Measurements from ENCODE around the gene IGFL3.
"Not testable (repeated sequence)": the region's sequence is repeated elsewhere in the genome, so short reads cannot be mapped to it uniquely, and the experiment has no call there.

The IGFL3 gene

DNA sequence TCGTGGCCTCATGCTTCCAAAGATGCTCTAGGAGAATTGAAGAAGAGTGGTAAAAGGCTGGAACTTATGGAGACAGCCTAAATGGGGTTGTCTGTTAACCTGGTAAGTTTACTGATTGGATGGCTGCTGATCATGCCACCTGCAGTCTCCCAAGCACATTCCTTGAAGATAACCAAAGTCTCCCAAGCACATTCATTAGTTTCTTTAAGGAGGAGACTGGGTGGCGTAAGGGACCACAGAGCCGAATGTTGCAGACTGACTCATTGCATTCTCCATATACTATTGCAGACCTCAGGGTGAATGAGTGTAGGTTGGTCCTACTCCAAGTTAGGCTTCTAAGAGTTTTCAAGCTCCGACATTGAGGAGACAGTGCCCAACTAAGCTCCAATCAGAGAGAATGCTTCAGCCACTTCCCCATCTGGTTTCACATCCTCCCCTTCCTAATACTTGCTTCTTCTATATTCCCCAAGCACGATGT lies at the start of gene IGFL3:
Gene IGFL3, minus strand, starts transcription at position 51 of the 478 bp plus-strand sequence. Its CDS starts 39 bp downstream, at position 12.
- DNase-seq (ENCODE audit: low read depth in 2 of 3, low spot score in 2 of 3): no peak

DNA sequence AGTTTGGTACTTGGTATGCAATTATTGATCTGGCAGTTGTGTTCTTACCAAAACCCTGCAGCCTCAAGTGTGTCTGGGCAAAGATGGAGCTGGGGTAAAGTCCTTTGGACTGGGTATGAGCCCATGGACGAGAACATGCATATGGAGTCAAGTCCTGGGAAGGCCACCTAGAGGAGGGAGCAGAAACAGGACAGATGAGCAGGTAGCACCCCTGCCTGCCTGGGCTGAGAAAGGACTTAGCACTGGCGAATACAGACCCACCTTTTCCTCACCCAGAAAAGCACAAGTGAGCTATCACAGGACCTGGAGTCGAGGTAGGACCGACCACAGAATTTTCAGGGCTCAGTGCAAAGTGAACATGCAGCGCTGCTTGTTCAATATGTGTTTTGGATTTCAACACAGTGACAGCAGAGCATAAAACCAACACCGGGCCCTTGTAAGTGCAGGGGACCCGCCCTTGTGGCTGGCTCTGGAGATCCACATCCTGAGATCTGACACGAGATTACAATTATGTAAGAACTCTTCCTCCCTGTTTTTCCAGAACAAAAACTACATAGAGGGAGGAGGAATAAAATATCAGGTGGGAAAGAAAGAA lies 49.5 kb upstream of the IGFL3 start:
- DNase-seq (ENCODE audit: low read depth in 2 of 3, low spot score in 2 of 3): no peak

DNA sequence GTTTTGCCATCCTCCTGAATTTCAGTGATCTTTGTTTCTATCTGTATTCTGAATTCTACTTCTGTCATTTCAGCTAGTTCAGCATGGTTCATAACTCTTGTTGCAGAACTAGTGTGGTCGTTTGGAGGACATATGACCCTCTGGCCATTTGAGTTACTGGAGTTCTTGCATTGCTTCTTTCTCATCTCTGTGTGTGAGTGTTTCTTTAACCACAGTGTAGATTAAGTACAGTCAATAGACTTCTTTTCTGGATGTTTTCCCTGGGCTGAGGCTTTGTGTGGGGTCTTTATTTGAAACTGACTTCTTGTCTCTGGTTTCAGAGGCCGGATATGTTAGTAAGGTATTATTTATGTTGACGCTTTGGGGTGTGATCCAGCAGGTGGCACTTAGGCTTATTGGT lies 38.2 kb upstream of the IGFL3 start:
- no peak for DNase-seq (ENCODE audit: low read depth in 2 of 3, low spot score in 2 of 3)

DNA sequence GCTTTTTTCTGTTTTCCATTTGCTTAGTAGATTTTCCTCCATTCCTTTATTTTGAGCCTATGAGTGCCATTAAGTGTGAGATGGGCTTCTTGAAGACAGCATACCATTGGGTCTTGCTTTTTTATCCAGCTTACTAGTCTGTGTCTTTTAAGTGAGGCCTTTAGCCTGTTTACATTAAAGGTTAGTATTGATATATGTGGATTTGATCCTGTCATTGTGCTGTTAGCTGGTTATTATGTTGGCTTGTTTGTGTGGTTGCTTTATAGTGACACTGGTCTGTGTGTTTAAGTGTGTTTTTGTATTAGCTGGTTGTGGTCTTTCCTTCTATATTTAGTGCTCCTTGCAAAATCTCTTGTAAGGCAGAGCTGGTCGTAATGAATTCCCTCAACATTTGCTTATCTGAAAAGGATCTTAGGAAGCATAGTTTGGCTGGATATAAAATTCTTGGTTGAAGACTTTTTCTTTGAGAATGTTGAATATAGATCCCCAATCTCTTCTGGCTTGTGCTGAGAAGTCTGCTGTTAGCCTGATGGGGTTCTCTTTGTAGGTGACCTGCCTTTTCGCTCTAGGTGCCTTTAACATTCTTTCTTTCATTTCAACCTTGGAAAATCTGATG lies 37.3 kb upstream of the IGFL3 start:
- not testable (repeated sequence) for DNase-seq (ENCODE audit: low read depth in 2 of 3, low spot score in 2 of 3)

DNA sequence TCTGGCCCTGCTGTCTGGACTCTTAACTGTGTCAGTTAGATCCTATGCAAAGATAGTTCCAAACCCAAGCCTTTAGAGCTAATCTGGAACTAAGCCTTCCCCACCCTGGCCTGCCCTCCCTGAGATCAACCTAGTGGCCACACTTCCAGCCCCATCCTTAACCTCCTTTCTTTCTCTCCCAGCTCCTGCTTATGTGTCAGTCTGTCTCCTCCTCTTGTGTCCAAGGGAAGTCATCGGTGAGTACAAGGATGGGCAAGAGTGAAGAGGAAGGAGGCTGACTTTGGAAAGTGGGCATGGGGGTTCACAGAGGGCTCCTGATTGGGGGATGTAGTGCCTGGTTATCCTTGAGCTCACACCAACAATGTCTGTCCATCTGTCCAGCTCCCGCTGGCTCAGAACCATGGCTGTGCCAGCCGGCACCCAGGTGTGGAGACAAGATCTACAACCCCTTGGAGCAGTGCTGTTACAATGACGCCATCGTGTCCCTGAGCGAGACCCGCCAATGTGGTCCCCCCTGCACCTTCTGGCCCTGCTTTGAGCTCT lies 35.8 kb upstream of the IGFL3 start:
- no peak for DNase-seq (ENCODE audit: low read depth in 2 of 3, low spot score in 2 of 3)

DNA sequence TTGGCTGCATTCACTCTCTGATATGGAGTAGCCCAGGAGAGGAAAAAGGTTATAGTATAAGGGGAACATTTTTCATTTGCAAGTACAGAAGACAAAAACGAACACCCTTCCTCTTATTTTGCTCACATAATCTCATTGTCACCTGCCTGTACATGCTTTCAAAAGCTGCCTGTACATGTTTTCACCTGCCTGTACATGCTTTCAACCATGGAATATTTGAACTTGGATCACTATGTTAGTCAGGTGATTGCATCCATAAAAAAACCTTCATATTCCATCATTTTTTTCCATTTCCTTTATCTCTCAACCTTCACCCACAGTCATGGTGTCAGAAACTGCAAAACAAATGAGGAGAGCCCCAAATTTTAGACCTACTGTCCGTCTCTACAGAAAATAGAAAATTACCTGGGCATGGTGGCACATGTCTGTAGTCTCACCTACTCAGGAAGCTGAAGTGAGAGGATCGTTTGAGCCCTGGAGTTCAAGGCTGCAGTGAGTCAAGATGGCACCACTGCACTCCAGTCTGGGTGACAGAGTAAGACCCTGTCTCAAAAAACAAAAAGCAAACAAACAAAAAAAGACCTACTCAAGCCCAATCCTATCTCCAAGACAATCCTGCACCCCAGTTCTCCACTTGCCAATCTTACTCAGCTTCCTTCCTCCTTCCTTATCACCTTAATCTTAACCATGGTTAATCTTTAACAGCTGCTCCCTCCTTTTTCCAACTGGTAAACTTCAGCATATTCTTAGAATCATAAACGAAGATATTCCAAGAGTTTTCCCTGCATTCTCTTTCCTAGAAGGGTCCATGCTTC lies 35.1 kb upstream of the IGFL3 start:
- no peak for DNase-seq (ENCODE audit: low read depth in 2 of 3, low spot score in 2 of 3)

DNA sequence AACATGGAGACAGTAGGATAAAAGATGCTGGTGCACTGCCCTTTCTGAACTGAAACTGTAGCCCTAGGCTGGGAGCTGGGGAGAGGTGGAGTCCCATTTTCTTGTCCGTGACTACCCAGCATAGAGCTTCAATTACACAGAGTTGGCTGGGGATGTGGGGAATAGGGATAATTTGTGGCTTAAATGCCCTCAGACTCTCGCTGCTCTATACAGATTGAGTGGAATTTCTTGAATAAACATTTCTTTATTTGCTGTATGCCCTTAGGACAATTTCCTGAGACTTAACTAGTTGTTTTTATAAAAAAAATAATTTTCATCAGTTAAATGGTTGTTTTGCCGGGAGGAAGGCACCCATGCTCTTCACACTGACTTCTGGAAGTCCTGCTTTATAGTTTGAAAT lies 30.7 kb upstream of the IGFL3 start:
- no peak for DNase-seq (ENCODE audit: low read depth in 2 of 3, low spot score in 2 of 3)

DNA sequence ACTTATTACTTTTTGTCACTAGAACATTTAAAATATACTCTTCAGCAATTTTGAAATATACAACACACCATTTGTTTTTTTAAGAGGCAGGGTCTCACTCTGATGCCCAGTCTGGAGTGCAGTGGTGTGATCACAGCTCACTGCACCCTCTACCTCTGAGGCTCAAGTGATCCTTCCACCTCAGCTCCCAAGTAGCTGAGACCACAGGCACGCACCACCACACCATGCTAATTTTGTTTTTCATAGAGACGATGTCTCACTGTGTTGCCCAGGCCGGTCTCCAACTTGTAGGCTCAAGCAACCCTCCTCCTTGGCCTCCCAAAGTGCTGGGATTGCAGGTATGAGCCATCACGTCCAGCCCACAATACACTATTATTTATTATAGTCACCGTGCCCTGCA lies 26.1 kb upstream of the IGFL3 start:
- no peak for DNase-seq (ENCODE audit: low read depth in 2 of 3, low spot score in 2 of 3)

DNA sequence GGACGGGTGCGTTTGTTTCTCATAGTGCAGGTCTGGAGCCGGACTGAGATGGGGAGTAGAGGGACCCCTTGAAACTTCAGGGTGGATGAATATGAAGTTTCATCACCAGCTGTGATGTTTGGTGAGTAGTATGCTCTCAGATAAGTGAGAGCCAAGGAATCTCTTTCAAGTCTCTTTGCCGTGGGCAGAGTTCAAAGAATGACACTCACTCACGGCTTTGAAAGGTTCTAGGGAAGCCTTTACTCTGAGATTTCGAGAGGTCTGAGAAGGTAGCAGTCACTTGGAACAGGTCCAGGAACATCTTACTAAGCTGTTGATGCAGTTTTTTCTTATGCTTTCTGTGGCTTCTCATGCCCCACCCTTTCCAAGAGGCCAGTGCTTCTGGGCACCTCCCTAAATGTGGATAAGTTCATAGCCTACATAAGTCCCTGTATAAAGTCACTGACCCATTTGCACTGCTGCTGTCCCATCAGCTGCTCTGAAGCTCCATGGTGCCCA lies 23.4 kb upstream of the IGFL3 start, which contains the start of gene IGFL2:
Gene IGFL2, plus strand, starts transcription at position 448 of the 498 bp plus-strand sequence. Its CDS starts 41 bp downstream, at position 489.
- no peak for DNase-seq (ENCODE audit: low read depth in 2 of 3, low spot score in 2 of 3)

DNA sequence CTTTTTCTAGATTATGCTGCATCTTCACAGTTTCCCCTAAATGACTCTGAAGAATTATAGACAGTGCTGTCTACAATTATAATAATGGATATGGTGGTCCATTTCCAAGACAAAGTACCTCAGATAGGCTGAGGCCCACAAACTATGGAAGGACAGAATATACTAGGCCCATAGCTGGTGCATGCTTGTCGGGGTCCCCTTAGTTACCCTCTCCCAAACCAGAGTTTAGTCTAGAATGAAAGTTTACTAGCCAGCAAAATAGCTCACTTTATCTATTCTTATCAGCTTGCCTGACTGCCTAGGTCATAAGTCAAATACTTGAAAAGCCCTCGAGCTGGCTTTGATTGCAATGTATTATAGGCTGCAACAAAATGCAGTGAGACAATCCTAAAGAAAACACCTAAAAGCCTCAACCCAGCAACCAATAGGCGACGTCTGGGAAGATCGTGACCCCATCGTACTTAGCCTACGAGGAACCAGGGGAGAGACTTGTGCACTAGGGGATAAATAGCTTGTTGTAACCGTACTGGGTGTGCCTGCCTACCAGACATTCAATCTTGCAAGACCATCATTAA lies 22.8 kb upstream of the IGFL3 start:
- DNase-seq (ENCODE audit: low read depth in 2 of 3, low spot score in 2 of 3): no peak

DNA sequence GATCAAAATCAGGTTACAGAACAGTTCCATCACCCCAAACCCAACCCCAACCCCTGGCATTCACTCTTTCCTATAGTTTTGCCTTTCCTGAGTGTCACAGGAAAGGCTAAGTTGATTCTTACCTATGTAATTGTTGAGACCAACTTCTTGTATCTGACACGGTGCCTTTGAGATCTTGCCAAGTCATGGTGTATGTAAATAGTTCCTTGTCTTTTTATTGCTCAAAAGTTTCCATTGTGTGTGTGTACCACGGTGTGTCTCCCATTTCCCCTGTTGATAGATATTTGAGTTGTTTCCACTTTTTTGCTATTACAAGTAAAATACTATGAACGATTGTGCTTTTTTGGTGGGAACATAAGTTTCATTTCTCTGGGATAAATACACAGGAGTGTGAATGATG lies 20.3 kb upstream of the IGFL3 start:
- no peak for DNase-seq (ENCODE audit: low read depth in 2 of 3, low spot score in 2 of 3)

DNA sequence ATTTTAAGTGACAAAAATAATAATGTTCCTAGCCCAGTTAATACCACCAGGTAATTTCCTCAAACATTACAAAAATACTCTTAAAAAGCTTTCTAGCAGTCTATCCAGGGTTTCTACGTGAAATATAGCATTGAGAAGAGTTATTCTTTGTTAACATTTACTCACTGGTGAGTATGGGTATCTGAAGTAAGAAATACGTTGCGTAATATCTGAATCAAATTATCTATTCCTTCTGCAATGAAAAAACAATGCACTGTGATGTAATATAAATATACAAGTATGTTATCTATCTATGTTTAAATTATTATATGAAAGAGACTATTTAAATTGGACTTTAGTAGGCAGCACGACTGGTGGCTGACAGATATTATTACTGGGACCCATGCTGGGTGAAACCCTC lies 17.8 kb upstream of the IGFL3 start:
- DNase-seq (ENCODE audit: low read depth in 2 of 3, low spot score in 2 of 3): no peak

DNA sequence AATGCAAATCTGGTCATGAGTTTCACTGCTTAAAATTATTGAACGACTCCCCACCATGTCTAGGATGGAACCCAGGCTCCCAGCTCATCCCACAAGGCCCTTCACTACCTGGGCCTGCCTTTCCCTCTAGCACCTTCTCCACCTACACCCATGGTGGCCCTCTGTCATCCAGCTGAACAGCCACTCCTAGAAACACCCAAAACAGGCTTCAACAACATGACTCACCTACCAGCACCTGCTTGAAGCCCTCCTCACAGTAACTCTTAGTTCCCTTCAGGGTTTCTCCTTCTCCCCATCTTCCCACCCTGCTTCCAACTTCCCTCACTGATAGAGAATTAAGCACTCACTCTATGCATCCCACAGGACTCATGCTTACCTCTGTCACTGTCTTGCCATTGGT lies 16.9 kb upstream of the IGFL3 start:
- no peak for DNase-seq (ENCODE audit: low read depth in 2 of 3, low spot score in 2 of 3)

DNA sequence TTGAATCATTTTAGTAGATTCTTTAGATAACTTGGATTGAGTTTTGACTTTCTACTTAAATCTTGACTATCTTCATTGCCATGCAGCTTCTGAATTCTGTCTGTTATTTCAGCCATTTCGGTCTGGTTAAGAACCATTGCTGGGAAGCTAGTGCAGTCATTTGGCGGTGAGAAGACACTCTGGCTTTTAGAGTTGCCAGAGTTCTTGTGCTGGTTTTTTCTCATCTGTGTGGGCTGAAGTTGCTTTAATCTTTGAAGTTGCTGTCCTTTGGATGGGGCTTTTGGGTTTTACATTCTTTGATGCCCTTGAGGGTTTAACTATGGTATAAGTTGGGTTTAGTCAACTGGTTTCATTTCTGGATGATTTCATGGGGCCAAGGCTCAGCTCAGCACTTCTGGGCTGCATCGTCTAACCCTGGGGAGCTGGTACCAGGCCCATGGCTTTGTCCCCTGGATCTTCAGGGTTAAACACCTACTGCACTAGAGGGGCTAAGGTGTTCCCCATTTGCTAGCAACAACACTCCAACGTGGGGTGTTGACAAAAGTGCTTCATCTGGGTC lies 13.5 kb upstream of the IGFL3 start:
- DNase-seq (ENCODE audit: low read depth in 2 of 3, low spot score in 2 of 3): no peak

DNA sequence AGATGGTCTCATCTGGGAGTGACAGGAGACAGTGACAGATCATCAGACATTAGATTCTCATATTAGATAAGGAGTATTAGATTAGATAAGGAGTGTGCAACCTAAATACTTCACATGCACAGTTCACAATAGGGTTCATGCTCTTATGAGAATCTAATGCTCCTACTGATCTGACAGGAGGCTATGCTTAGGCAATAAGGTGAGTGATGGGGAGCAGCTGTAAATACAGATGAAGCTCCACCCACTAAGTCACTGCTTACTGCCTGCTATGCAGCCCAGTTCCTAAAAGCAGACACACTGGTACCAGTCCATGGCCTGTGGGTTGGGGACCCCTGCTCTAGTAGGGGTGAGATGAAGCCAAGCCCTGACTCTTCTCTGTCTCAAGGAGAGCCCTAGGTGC lies 10.0 kb upstream of the IGFL3 start:
- DNase-seq (ENCODE audit: low read depth in 2 of 3, low spot score in 2 of 3): no peak

DNA sequence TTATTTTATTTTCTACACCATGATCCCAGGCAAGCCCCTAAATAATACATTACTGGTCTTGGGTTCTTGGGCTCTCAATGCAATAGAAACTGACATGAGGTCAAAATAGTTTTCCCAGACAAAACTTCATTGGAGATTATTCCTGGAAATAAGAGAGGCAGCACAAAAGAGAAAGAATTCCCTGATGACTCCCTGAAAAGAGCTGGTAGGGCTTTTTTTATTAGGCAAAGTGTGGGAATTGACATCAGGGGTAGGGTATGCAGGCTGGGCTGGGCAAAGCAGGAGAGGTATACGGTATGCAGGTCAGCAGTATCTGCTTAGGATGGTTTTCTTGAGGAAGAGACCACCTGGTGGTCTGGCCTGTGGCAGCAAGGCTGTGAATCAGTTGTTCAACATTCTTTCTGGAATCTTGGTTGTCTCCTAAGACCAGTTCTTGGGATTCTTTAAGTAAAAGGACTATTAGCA lies 9.3 kb upstream of the IGFL3 start:
- DNase-seq (ENCODE audit: low read depth in 2 of 3, low spot score in 2 of 3): no peak

DNA sequence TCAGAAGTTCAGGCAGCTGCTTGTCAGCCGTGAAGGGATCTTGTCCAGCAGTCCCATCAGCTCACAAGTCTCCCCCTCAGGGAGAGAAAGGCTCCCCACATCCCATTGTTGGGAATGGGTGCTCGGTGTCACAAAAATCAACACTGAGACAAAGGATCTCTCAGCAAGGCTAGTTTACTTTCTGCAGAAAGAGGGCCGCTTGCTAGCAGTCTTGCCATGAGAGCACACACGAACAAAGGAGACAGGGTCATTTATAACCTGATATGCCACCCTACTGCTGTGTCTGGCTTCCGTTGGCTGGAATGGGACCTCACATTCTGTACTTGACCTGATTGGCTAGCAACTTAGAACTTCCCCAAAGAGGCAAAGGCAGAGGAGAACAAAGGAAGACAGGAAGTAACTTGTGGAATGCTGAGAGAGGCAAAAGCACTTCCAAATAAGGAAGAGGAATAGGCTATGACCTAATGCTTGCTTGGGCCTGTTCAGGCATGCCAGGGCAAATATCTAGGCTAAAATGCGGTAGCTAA lies 8.7 kb upstream of the IGFL3 start:
- no peak for DNase-seq (ENCODE audit: low read depth in 2 of 3, low spot score in 2 of 3)

DNA sequence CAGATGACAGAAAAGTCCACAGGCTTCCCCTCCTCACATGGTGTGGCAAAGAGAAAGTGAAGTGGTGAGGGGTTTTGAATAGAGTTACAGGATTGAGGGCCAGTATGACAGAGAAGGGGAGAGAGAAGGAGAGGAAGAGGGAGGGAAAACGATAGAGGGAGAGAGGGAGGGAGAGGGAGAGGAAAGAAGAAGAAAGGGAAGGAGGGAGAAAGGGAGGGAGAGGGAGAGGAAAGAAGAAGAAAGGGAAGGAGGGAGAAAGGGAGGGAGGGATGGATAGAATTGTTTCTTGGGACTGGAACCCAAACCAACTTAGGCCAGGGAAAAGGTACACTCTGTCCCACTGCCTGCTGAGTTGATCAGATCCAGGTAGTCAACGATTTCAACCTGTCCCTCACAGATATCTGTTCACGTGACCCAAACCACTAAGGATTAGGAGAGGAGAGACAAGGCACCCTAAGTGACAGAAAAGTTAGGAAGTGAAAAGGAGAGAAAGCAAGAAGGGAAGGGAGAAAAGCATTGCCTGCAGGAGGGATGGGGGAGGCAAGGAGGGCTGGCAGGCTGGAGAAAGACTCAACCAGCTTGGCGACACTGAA lies 8.1 kb upstream of the IGFL3 start:
- no peak for DNase-seq (ENCODE audit: low read depth in 2 of 3, low spot score in 2 of 3)

DNA sequence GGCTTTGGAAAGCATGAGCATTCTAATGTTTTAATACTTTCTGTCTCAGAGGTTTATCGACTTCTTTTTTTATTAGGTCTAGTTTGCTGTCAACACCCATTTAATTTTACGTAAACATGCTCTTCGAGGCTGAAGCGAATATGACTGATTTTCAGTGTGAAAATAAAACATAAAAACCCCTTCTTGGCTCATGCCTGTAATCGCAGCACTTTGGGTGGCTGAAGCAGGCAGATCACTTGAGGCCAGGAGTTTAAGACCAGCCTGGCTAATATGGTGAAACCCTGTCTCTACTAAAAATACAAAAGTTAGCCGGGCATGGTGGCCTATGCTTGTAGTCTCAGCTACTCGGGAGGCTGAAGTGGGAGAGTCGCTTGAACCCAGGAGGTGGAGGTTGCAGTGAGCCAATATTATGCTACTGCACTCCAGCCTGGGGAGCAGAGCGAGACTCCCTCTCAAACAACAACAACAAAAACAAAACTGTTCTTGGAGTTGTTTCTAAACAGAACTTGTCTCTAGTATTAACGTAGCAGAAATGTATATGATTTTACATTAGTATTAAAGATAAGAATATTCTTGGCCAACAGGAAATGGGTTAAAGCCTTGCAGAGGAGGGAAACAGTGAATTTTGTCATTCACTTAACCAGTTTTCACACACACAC lies 7.1 kb upstream of the IGFL3 start:
- DNase-seq (ENCODE audit: low read depth in 2 of 3, low spot score in 2 of 3): no peak

DNA sequence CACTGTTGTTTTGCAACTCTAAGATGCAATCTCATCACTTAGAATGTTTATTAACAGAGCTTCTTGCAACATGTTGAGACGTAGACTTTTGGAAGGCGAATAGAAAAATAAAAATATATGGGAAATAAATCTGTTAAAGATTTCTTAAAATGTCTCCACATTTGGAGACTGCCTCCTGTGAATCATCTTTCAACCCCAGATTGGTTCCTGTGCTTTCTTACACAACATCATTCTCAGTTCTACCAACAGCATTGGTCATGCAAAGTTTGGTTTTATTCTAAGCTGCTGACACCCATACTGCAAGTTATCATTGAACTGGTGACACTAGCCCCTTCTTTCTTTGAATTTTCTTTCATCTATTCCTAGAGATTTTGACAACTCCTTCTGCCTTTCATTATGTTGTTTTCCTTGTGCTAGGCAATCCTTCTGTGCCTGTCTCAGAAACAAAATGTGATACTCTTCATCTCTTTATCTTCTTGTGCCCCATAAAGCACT lies 1.6 kb upstream of the IGFL3 start:
- no peak for DNase-seq (ENCODE audit: low read depth in 2 of 3, low spot score in 2 of 3)
